Neural cell (in vitro differentiated cells): Measurements from ENCODE around the gene TRMT10B. TPM values are rescaled to one million over a fixed set of nuclear protein-coding genes. Genes with fewer than 3 reads are reported as not detected.

ENCODE experiments used
- polyA plus RNA-seq: library from polyadenylated mRNA; depleted of rRNA; stranded (reverse); fragments of >200 nt; gene quantifications from 2 replicates; pipeline ENCODE4 v1.2.3, GENCODE V29; 2014

Gene TRMT10B
- polyA plus RNA-seq, 1 donor from 2014 or later: 11.2 TPM

Other genes starting within 250 kb of the TRMT10B start
- gene FBXO10, start 177.4 kb upstream of the TRMT10B start, polyA plus RNA-seq: 13.8 and 16.0 TPM in 2 replicates
- gene TOMM5, start 161.2 kb upstream of the TRMT10B start, polyA plus RNA-seq: 239 and 262 TPM in 2 replicates
- 0.35 and 0.38 TPM in 2 replicates for gene FRMPD1, start 102.9 kb upstream of the TRMT10B start, polyA plus RNA-seq
- 40.7 and 46.4 TPM in 2 replicates for gene EXOSC3, start 31.3 kb downstream of the TRMT10B start, polyA plus RNA-seq
- 15.2 and 23.3 TPM in 2 replicates for gene DCAF10, start 47.0 kb downstream of the TRMT10B start, polyA plus RNA-seq
- gene SLC25A51, start 150.3 kb downstream of the TRMT10B start, polyA plus RNA-seq: 26.8 and 34.5 TPM in 2 replicates